HG03460 (cell line): ENCODE data around the gene POM121L2.
"Not testable (repeated sequence)": the region's sequence is repeated elsewhere in the genome, so short reads cannot be mapped to it uniquely, and the experiment has no call there.

Experiments used
- ATAC-seq: cut with Tn5 transposase; IDR thresholded peaks from one replicate; pipeline ENCODE4 v1.9.1; 2021; ENCODE audit not compliant: unreplicated experiment

The POM121L2 gene

GRCh38 chr6:27294409-27294808 lies 17.7 kb downstream of the POM121L2 start:
- ATAC-seq: no peak

GRCh38 chr6:27293436-27294098 lies 18.5 kb downstream of the POM121L2 start:
- no peak for ATAC-seq

- no peak for ATAC-seq
Measured at GRCh38 chr6:27290850-27291208, 21.2 kb downstream of the POM121L2 start.

GRCh38 chr6:27290065-27290849 lies 21.8 kb downstream of the POM121L2 start:
- ATAC-seq: no peak

GRCh38 chr6:27288136-27289044 lies 23.7 kb downstream of the POM121L2 start:
- ATAC-seq: no peak

GRCh38 chr6:27287751-27288135 lies 24.3 kb downstream of the POM121L2 start:
- no peak for ATAC-seq

GRCh38 chr6:27286141-27286540 lies 25.9 kb downstream of the POM121L2 start:
- ATAC-seq: no peak

- ATAC-seq: no peak
Measured at GRCh38 chr6:27283279-27283678, 28.8 kb downstream of the POM121L2 start.

GRCh38 chr6:27281569-27281968 lies 30.5 kb downstream of the POM121L2 start:
- no peak for ATAC-seq

GRCh38 chr6:27281105-27281539 lies 31.0 kb downstream of the POM121L2 start:
- no peak for ATAC-seq

GRCh38 chr6:27280540-27281000 lies 31.5 kb downstream of the POM121L2 start:
- ATAC-seq: no peak

GRCh38 chr6:27280064-27280539 lies 32.0 kb downstream of the POM121L2 start:
- no peak for ATAC-seq

- no peak for ATAC-seq
Measured at GRCh38 chr6:27279513-27280063, 32.5 kb downstream of the POM121L2 start.

GRCh38 chr6:27275025-27275956 lies 36.8 kb downstream of the POM121L2 start:
- no peak for ATAC-seq

- ATAC-seq: no peak
Measured at GRCh38 chr6:27273783-27274182, 38.3 kb downstream of the POM121L2 start.

GRCh38 chr6:27268803-27269202 lies 43.3 kb downstream of the POM121L2 start:
- ATAC-seq: no peak

- no peak for ATAC-seq
Measured at GRCh38 chr6:27267857-27268434, 44.1 kb downstream of the POM121L2 start.

- ATAC-seq: not testable (repeated sequence)
Measured at GRCh38 chr6:27267003-27267402, 45.1 kb downstream of the POM121L2 start.

GRCh38 chr6:27263886-27264285 lies 48.2 kb downstream of the POM121L2 start:
- ATAC-seq: no peak
